ENCODE data around the gene GPR132.
"Not testable (repeated sequence)": the region's sequence is repeated elsewhere in the genome, so short reads cannot be mapped to it uniquely, and the experiment has no call there.

GPR132 gene

GRCh38 chr14:105029402-105029801 is 35.8 kb downstream of the GPR132 start:
- Mint-ChIP-seq H3K27ac (no peak overlapping the region), H3K9me3 (no peaks in the 10 kb centered on the region), H3K27me3 (no peaks in the 10 kb centered on the region), H3K36me3 (peaks cover 3% of the 10 kb centered on the region), H3K4me3 (no peak overlapping the region), H3K4me1 (peaks cover 29% of the 10 kb centered on the region)

- Mint-ChIP-seq H3K4me3 (no peak overlapping the region), H3K9me3 (no peaks in the 10 kb centered on the region), H3K4me1 (peaks cover 26% of the 10 kb centered on the region), H3K27me3 (no peaks in the 10 kb centered on the region), H3K36me3 (no peaks in the 10 kb centered on the region), H3K27ac (no peak overlapping the region)
These were observed 36.8 kb downstream of the GPR132 start for GRCh38 chr14:105028251-105028927.

GRCh38 chr14:105027718-105028117 is 37.5 kb downstream of the GPR132 start:
- not testable (repeated sequence) for H3K36me3 Mint-ChIP-seq, H3K27ac Mint-ChIP-seq, H3K4me3 Mint-ChIP-seq, H3K27me3 Mint-ChIP-seq, H3K9me3 Mint-ChIP-seq
- H3K4me1 Mint-ChIP-seq: peaks cover 26% of the 10 kb centered on the region

GRCh38 chr14:105026802-105027563 is 38.2 kb downstream of the GPR132 start:
- H3K4me1 Mint-ChIP-seq: peaks cover 30% of the 10 kb centered on the region
- H3K27ac Mint-ChIP-seq: peak overlapping the region; percentile 5
- no peaks in the 10 kb centered on the region for H3K27me3 Mint-ChIP-seq
- no peaks in the 10 kb centered on the region for H3K36me3 Mint-ChIP-seq
- H3K9me3 Mint-ChIP-seq: no peaks in the 10 kb centered on the region
- no peak overlapping the region for H3K4me3 Mint-ChIP-seq

- H3K4me3 Mint-ChIP-seq: peak overlapping the region; percentile 30
These were observed 39.0 kb downstream of the GPR132 start for GRCh38 chr14:105026033-105026785.

GRCh38 chr14:105025429-105025828 is 39.8 kb downstream of the GPR132 start:
- H3K36me3 Mint-ChIP-seq: peaks cover 4% of the 10 kb centered on the region
- no peaks in the 10 kb centered on the region for H3K9me3 Mint-ChIP-seq
- H3K4me1 Mint-ChIP-seq: peaks cover 36% of the 10 kb centered on the region
- peak overlapping the region; percentile 86 for H3K27ac Mint-ChIP-seq
- H3K27me3 Mint-ChIP-seq: no peaks in the 10 kb centered on the region
- no peak overlapping the region for H3K4me3 Mint-ChIP-seq

More at GRCh38 chr14:105026033-105026785, 39.0 kb downstream of the GPR132 start:
- Mint-ChIP-seq H3K27me3 (no peaks in the 10 kb centered on the region), H3K4me1 (peaks cover 36% of the 10 kb centered on the region), H3K27ac (peak overlapping the region; percentile 85), H3K9me3 (no peaks in the 10 kb centered on the region), H3K36me3 (peaks cover 4% of the 10 kb centered on the region)

- Mint-ChIP-seq H3K4me3 (peak overlapping the region; percentile 61), H3K36me3 (peaks cover 4% of the 10 kb centered on the region), H3K27ac (peak overlapping the region; percentile 53), H3K27me3 (no peaks in the 10 kb centered on the region), H3K9me3 (no peaks in the 10 kb centered on the region), H3K4me1 (peaks cover 48% of the 10 kb centered on the region)
These were observed 41.3 kb downstream of the GPR132 start for GRCh38 chr14:105023791-105024480.

GRCh38 chr14:105023144-105023543 is 42.1 kb downstream of the GPR132 start:
- Mint-ChIP-seq H3K9me3 (no peaks in the 10 kb centered on the region), H3K27ac (peak overlapping the region; percentile 53), H3K4me3 (peak overlapping the region; percentile 98), H3K4me1 (peaks cover 53% of the 10 kb centered on the region), H3K27me3 (no peaks in the 10 kb centered on the region), H3K36me3 (peaks cover 4% of the 10 kb centered on the region)

- H3K9me3 Mint-ChIP-seq: no peaks in the 10 kb centered on the region
- H3K27ac Mint-ChIP-seq: no peak overlapping the region
- peaks cover 61% of the 10 kb centered on the region for H3K4me1 Mint-ChIP-seq
- no peaks in the 10 kb centered on the region for H3K27me3 Mint-ChIP-seq
- H3K4me3 Mint-ChIP-seq: peak overlapping the region; percentile 98
- peaks cover 4% of the 10 kb centered on the region for H3K36me3 Mint-ChIP-seq
These were observed 43.0 kb downstream of the GPR132 start for GRCh38 chr14:105022276-105022670.

GRCh38 chr14:105021656-105022275 is 43.5 kb downstream of the GPR132 start:
- Mint-ChIP-seq H3K36me3 (peaks cover 5% of the 10 kb centered on the region), H3K4me1 (peaks cover 63% of the 10 kb centered on the region), H3K4me3 (peak overlapping the region; percentile 98), H3K9me3 (no peaks in the 10 kb centered on the region), H3K27me3 (no peaks in the 10 kb centered on the region), H3K27ac (peak overlapping the region; percentile 97)

GRCh38 chr14:105020815-105021655 is 44.2 kb downstream of the GPR132 start, which contains the start of gene CDCA4:
CDCA4 (minus strand) TSS chr14:105021083; CDS start chr14:105011929, 9,154 bp downstream.
- H3K4me3 Mint-ChIP-seq: peak within 1 kb of the TSS; percentile 98
- H3K27me3 Mint-ChIP-seq: no peaks in the 10 kb centered on the region
- no peaks in the 10 kb centered on the region for H3K9me3 Mint-ChIP-seq
- peaks cover 6% of the 10 kb centered on the region for H3K36me3 Mint-ChIP-seq
- peaks cover 66% of the 10 kb centered on the region for H3K4me1 Mint-ChIP-seq
- peak within 1 kb of the TSS; percentile 97 for H3K27ac Mint-ChIP-seq

- Mint-ChIP-seq H3K4me3 (peak overlapping the region; percentile 94), H3K27ac (peak overlapping the region; percentile 62), H3K9me3 (no peaks in the 10 kb centered on the region), H3K27me3 (no peaks in the 10 kb centered on the region), H3K4me1 (peaks cover 66% of the 10 kb centered on the region), H3K36me3 (peaks cover 6% of the 10 kb centered on the region)
These were observed 45.1 kb downstream of the GPR132 start for GRCh38 chr14:105019861-105020814.

- H3K36me3 Mint-ChIP-seq: peaks cover 6% of the 10 kb centered on the region
- H3K4me3 Mint-ChIP-seq: peak overlapping the region; percentile 94
- H3K4me1 Mint-ChIP-seq: peaks cover 78% of the 10 kb centered on the region
- H3K27ac Mint-ChIP-seq: no peak overlapping the region
- H3K27me3 Mint-ChIP-seq: no peaks in the 10 kb centered on the region
- H3K9me3 Mint-ChIP-seq: no peaks in the 10 kb centered on the region
These were observed 46.8 kb downstream of the GPR132 start for GRCh38 chr14:105018414-105018813.
